ENCODE measurements around the gene BARHL1. TPM values are rescaled to one million over a fixed set of nuclear protein-coding genes. Genes with fewer than 3 reads are reported as not detected.

Gene BARHL1
- total RNA-seq, 1 experiment from 2014 or later = not detected

- no peak for TF ChIP-seq CTCF (IDR thresholded peaks at IDR 0.05 in 2 of 3, conservative IDR thresholded peaks at IDR 0.05 in 1 of 3; ENCODE audit: borderline replicate concordance in 1 of 3, insufficient read depth in 1 of 3, low read depth in 2 of 3, low read length in 2 of 3)
- no peak for TF ChIP-seq CEBPB (IDR thresholded peaks at IDR 0.05; ENCODE audit: low read depth)
- TF ChIP-seq EGR1 (IDR thresholded peaks at IDR 0.05; ENCODE audit: low read depth) = no peak
- no peak for TF ChIP-seq MAX (IDR thresholded peaks at IDR 0.05)
- no peak for TF ChIP-seq YY1 (IDR thresholded peaks at IDR 0.05; ENCODE audit: extremely low read depth, insufficient replicate concordance, low read depth, low read length)
- no peak for TF ChIP-seq RAD21 (IDR thresholded peaks at IDR 0.05; ENCODE audit: low read depth)
- TF ChIP-seq ZNF274 (IDR thresholded peaks at IDR 0.05; ENCODE audit: low read depth, low read length) = no peak
Observed at GRCh38 chr9:132596200-132596599, 13.8 kb downstream of the BARHL1 start (continued).

- H3K27me3 ChIP-seq (ENCODE audit: insufficient read depth, low read length) = no peaks in the 10 kb centered on the region
- no peaks in the 10 kb centered on the region for H3K9me3 ChIP-seq (ENCODE audit: control insufficient read depth in 1 of 2, insufficient read depth in 1 of 2, low read depth in 1 of 2, low read length in 2 of 2)
- no peak for DNase-seq (ENCODE audit: low read depth, low spot score)
- H4K20me1 ChIP-seq (ENCODE audit: insufficient read depth) = no peaks in the 10 kb centered on the region
- intact Hi-C loops (cut with micrococcal nuclease) = no loop called here
- no peaks in the 10 kb centered on the region for H3K4me1 ChIP-seq (ENCODE audit: control insufficient read depth in 1 of 2, insufficient read depth in 2 of 2, low read length in 2 of 2)
- no TSS peak for BruUV-seq (replicated peaks)
- no peak overlapping the region for H3K4me3 ChIP-seq (replicated peaks in 1 of 2; ENCODE audit: low read depth in 1 of 2, low read length in 2 of 2)
- peaks cover 3 to 20% of the 10 kb centered on the region in 2 experiments; a peak in 2 of 4 replicates for H3K36me3 ChIP-seq (ENCODE audit: control insufficient read depth in 1 of 2, insufficient read depth in 2 of 2, low read length in 2 of 2)
- ChIA-PET CTCF (no interaction called here), POLR2A (no interaction called here), RAD21 (ENCODE audit: low non-redundant PET in 1 of 2, low total read pairs in 2 of 2, uncharacterized antibody in 2 of 2, unreplicated experiment in 2 of 2) (no interaction called here)
- no peaks in the 10 kb centered on the region for H3K9me2 ChIP-seq (ENCODE audit: insufficient read depth)
- no peak overlapping the region for H3K9ac ChIP-seq (ENCODE audit: low read length)
- no peaks in the 10 kb centered on the region for H3K79me2 ChIP-seq (ENCODE audit: insufficient read depth, low read length)
- no peak overlapping the region for H3K27ac ChIP-seq (ENCODE audit: low read depth, low read length)
- no peak overlapping the region for H3K4me2 ChIP-seq (ENCODE audit: low read length)
- no peak for ATAC-seq
- no peak overlapping the region for H2AFZ ChIP-seq (ENCODE audit: low read depth, low read length, poor library complexity, severe bottlenecking)
- TF ChIP-seq EZH2phosphoT487 (IDR thresholded peaks at IDR 0.05; ENCODE audit: borderline replicate concordance) = no peak
- no peak for TF ChIP-seq ZNF274 (IDR thresholded peaks at IDR 0.05; ENCODE audit: low read depth, low read length)
- TF ChIP-seq CTCF (IDR thresholded peaks at IDR 0.05 in 2 of 3, conservative IDR thresholded peaks at IDR 0.05 in 1 of 3; ENCODE audit: borderline replicate concordance in 1 of 3, insufficient read depth in 1 of 3, low read depth in 2 of 3, low read length in 2 of 3) = no peak
- TF ChIP-seq SRF (IDR thresholded peaks at IDR 0.05; ENCODE audit: low read depth) = no peak
- TF ChIP-seq ATF3 (IDR thresholded peaks at IDR 0.05) = no peak
- no peak for TF ChIP-seq JUND (IDR thresholded peaks at IDR 0.05)
- TF ChIP-seq ZBTB33 (IDR thresholded peaks at IDR 0.05; ENCODE audit: extremely low read depth, insufficient replicate concordance, low read length) = no peak
- no peak for TF ChIP-seq POLR2A (IDR thresholded peaks at IDR 0.05; ENCODE audit: borderline replicate concordance, extremely low read depth, insufficient read depth, insufficient read length)
Observed at GRCh38 chr9:132597073-132597775, 14.8 kb downstream of the BARHL1 start.

Data from HCT116 (cell line).